GM21423 (cell line): ENCODE data around the gene GALNT2.

Experiments used
- ATAC-seq: cut with Tn5 transposase; IDR thresholded peaks from one replicate; pipeline ENCODE4 v1.9.1; 2021; ENCODE audit warnings: mild to moderate bottlenecking, moderate library complexity; ENCODE audit not compliant: unreplicated experiment

The GALNT2 gene

DNA sequence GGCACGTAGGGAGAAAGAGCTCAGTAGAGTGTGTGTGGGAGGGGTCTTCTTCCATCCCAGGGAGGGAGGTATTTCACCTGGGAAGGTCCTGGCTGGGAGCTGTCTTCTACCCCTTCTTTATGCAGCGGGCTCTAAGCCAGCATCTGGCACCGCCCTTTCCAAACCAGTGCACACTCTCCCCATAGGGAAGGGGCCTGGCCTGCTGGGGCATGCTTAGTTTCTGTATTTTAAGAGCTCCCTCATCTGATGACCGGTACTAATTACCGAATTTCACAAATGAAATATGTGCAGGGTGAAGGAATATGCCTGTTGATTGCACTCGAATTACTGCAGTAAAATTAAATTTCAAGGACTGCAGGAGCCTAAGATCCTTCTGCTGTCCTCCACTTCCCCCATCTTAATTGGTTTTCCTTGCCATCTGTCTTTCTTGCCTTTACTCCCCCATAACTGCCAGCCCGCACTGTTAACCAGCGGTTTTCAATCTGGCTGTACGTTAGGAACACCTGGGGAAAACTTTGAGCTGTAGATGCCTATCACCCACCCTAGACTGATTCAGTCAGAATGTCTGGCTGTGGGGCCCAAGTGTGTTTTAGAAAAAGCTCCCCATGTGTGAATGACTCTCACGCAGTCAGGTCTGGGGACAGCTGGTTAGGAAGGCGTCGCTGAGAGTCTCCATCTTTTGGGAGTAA lies 20.1 kb downstream of the GALNT2 start:
- ATAC-seq: no peak

DNA sequence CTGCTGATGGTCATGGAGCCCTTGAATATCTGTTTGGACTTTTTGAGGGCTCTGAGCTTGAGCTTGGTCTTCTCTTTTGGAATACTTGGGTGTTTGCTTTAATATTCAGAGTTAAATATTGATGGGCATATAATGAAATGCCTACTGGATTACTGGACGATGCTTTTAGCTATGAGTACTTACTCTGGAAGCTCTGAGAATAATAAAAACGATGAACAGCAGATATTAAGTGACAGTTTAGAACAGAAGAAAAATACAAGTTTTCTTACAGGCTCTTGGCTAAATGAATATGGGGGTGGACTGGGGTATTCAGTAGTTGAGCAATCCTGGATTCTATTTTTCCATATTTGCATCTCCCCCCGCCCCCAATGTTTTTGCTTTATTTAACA lies 20.7 kb downstream of the GALNT2 start:
- no peak for ATAC-seq

DNA sequence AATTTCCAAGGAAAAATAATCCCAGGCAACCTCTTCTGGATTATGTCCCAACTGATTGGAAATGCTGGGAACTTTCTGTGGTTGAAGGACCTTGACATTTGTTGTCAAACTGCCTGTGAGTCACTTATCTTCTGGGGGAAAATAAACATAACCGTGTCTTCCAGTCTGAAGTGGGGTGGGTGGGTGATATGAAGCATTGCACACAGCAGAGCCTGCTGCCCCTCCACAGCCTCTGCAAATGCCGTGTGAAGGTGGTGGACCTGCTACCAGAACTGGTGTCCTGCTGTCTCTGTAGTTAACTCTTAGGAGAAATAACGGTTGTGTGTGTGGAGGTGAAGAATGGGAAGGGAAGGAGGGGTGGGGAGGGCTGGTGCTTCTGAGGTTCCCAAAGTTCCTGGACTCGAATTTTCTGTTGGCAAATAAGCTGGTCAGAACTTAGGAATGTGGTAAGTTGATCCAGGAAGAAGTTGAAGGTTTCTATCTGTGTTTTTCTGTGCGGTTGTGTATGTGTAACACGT lies 23.2 kb downstream of the GALNT2 start:
- ATAC-seq: no peak

DNA sequence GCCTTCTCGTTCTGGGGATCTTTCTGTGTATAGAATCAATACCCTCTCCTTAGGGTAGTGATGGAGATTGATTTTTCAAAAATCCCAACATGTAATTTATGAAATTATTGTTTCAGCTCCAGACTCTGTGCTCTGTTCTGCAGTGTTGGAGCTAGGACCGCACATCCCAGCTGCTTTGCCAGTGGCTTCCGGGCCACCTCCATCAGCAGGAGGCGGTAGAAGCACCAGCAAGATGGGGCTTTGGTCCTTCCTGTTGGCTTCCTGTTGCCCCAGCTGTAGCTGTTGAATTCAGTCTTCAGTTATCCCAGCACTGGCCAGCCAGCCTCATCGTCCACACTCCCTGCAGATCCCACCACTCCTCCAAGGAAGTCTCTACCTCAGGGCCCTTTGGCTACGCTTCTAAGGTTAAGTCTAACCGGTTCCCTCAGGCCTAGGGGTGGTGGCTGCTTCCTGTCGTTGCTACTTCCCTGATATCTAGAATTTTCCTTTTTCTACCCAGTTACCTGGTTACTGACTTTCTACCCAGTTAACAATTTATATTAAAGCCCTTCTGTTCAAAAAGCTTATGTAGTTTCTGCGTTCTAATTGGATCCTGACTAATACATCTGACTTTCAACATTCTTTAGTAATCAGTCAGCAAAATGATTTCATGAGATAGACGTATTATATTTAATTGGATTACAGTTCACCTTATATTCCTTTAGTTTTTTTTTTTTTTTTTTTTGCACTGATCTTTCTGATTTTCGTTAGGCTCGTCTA lies 24.6 kb downstream of the GALNT2 start:
- ATAC-seq: no peak

DNA sequence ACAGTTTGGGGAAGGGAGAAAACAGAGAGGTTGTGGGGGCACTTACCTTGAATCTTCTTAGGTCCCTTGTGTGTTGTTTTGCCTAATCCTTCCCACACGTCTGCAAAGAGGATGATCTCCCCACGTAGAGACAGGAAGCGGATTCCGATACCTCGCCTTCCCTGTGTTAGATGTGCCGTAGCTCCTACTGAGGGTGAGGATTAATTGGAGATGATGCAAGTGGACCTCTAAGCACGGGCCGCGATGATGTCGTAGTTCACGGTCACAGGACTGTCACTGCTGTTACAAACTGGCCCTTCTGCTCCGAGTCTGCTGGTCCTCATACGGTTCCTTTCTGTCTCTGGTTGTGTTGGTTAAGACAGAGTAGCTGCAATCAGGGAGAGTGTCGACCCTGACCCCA lies 27.7 kb downstream of the GALNT2 start:
- ATAC-seq: no peak

DNA sequence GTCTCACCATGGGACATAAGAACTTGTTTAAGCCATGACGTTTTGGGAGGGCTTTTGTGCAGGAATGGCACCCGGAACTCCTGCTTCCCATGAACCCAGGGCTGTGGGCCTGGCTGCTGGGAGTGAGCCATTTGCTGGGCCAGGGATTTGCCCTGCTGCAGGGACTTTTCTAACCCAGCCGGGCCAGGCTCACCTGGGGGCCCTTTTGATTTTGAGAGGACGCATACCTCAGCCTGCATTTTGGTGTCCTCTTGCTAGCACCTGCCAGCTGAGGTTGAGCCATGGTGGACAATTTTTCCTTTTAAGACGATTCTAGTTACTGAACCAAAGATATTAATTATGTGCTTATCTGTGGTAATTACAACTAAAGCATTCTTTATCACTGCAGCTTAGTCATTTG lies 28.9 kb downstream of the GALNT2 start:
- ATAC-seq: no peak

DNA sequence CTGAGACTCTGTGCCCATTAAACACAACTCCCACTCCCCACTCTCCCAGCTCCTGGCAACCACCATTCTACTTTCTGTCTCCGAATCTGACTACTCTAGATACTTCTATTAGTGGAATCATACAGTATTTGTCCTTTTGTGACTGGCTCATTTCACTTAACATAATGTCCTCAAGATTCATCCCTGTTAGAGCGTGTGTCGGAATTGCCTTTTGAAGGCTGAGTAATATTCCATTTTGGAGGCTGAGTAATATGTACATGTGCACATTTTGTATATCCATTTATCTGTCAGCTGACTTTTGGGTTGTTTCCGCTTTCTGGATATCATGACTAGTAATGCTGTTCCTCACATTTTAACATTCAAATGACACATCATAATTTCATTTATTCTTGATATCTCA lies 30.3 kb downstream of the GALNT2 start:
- ATAC-seq: no peak

DNA sequence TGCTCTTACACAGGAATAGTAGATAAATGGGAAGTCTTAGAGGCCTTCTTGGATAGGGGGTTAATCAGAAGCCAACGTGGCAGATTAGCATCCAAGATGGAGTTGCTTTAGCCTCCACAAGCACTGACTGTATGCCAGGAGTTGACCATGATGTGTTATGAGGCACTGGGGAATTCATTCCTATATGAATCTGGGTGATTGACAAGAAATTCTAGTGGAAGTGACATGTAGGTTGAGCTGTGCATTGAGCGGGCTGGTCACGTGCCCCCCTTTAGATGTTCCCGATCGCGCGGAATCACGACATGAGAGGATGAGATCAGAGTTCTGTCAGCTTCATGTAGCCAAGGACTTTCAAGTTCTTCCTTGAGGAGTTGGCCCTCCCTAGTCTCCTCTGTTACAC lies 31.7 kb downstream of the GALNT2 start:
- no peak for ATAC-seq

DNA sequence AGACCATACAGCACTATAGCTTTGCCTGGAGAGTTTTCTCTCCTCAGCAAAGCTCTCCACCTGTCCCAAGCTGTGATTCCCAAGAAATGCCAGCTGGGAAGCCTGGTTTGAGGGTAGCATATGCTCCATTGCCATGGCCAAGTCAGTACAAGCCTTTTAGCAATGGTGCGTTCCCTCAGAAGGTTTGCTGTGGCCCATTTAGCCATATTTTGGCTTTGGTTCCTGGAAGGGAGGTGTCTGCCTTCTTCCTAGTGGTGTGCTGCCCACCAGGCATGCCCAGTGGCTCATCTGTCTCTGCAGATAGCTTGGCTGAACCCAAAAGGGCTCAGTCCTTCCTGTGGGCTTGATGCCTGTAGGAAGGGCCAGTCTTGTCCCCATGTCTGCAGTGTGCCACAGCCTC lies 32.4 kb downstream of the GALNT2 start:
- ATAC-seq: no peak

DNA sequence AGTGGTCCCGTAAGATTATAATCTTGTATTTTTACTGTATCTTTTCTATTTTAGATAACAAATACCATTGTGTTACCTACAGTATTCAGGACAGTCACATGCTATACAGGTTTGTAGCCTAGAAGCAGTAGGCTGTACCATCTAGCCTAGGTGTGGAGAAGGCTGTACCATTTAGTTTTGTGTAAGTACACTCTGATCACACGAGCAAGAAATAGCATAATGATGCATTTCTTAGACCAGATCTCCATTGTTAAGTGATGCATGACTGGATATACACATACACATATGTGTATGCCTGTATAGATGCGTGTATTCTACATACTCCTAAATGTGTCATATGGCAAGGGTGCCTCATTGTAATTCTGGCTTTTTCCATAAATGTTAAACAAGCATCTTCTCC lies 33.9 kb downstream of the GALNT2 start:
- no peak for ATAC-seq

DNA sequence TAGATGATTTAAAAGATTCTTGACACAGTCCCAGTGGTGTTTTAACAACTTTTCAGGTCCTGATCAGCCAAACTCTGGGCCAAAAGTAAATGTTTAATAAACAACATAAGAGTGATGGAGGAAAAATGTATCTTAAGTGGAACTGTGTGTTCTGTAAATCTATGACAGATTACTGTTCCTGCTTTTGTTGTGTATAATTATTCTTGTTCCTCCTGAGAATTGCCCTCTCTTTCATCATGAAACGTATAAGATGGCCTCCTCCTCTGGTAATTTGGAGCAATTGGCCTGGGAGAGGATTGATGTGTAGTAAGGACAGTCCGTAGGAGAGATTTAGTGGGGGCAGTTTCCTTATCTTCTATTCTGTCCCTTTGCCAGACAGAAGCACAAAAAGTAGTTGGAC lies 34.5 kb downstream of the GALNT2 start:
- ATAC-seq: no peak

DNA sequence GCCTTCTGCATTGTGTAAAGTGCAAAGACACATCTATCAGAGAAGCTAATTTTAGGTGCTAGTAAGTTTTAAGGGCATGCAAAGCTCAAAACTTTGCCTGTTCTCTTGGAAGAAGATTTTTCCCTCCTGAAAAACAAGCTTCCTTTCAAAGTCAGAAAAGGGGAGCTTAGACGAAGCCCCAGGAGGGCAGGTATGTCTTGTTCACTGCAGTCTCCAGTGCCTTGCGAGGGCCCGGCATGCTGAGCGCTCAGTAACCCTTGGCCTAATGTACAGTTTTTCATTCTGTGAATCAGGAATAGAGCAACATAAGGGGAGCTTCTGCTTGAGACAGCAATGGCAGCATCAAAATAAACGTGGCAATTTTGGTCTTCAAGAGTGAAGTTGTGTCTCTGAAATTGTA lies 35.0 kb downstream of the GALNT2 start:
- ATAC-seq: no peak

DNA sequence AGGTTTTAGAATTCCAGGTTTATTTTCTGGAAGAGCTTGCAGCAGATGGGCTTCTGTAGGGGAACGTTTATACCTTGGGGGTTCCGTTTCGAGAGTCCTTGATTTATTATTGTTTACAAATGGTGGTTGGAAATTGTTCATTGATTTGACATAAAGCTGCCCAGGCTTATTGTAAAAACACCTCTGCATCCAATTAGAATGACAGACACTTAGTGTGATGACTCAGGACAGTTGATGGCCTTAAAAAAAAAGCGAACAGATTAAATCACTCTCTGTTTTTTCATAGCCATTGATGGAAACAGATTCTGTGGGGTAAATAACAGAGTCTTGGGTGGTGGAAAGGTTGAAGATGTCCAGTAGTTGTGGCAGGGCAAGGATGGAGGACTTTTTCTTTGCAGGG lies 35.4 kb downstream of the GALNT2 start:
- no peak for ATAC-seq

DNA sequence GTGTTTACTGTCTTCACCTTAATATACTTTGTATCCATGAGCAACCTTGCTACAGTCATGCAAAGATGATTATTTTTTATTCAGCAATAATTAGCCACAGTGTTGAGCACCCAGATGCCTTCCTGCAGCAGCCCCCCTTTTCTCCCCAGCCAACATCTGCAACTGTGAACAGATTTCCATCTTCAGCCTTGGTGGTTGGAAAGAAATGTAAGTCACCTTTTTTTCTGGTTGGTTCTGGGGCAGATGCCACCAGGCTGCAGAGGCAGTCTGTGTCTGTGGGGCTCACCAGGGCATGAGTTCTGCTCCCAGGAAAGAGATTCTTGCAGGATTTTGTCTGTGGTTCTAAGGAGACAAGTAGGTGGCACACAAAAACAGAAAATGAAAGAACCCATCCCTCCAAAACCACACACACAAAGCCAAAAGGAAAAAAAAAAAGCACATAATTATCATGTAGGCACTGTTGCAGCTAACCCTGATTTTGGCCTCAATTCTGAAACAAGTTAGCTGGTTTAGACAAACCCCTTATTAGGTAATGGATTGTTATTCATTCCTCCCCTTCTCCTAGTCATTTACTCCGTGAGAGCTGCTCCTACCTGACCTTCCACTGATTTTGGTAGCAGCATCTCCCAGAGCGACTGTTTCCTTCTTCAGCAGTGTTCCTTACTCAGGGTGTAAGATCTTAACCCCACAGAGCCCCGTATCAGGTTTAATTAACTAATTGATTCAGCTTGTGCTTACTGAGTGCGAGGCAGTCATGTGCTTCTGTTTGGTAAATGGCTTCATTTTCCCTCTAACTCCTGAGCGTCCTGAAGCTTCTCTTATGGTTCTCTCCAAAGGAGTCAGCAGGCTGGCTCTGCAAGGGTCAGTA lies 36.5 kb downstream of the GALNT2 start:
- no peak for ATAC-seq

DNA sequence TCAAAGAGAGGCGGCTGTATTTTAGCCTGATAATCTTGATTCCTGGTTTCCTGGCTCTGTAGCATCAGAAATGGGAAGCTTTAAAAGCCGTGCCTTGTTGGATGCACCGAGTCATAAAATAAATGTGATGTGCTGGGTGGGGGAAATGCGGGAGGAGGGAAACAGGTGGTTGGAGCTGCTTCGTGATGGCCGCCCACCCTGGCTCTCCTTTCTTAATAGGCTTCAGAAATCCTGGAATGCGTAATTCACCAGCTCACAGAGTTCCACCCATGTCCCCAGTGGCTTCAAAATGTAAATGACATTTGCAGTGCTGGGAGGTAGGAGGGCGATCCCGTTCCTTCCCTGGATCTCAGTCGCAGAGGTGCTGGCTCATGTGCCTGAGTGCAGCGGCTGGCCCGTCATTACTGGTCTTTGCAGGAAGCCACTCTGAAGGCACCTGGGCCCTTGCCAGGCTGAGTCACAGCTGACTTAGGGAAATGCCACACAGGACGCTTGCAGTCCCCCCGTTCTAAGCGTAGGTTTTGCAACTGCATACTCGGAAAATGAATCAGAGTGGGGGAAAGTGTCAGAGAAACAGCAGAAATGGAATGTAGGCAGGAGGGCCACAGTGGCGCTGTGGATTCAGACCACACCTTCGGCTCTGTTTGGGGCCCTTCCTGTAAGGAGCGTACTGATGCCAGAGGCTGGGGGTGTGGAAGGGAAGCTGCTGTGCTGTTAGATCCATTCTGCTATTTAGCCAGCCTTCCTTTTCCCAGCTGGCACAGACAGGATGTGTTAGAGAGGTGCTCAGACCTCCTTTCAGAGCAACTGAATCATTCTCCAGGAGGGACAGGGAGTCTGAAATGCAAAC lies 37.6 kb downstream of the GALNT2 start:
- peak; percentile 50 for ATAC-seq

DNA sequence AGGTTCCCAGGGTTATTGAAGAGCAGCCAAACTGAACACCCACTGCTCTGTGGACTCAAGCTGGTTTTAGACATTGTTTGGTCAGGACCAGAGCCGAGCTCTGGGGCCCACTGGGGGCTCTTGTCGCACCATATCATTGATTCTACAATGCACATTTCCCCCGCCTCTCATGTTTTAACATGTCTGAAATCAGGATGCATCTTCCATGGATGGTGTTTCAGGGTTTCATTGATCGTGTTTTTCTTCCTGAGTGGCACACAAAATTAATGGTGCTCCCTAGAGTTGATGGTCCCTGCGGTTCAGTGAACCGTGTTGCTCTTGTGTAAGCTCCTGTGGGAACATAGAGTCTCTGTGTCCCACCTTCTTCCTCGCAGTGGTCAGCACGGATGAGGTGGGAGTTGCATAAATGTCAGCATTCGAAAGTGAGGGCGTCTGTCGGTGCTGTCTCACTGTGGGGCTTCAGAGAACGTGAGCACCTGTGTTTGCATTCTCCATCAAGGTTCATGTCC lies 38.3 kb downstream of the GALNT2 start:
- no peak for ATAC-seq

DNA sequence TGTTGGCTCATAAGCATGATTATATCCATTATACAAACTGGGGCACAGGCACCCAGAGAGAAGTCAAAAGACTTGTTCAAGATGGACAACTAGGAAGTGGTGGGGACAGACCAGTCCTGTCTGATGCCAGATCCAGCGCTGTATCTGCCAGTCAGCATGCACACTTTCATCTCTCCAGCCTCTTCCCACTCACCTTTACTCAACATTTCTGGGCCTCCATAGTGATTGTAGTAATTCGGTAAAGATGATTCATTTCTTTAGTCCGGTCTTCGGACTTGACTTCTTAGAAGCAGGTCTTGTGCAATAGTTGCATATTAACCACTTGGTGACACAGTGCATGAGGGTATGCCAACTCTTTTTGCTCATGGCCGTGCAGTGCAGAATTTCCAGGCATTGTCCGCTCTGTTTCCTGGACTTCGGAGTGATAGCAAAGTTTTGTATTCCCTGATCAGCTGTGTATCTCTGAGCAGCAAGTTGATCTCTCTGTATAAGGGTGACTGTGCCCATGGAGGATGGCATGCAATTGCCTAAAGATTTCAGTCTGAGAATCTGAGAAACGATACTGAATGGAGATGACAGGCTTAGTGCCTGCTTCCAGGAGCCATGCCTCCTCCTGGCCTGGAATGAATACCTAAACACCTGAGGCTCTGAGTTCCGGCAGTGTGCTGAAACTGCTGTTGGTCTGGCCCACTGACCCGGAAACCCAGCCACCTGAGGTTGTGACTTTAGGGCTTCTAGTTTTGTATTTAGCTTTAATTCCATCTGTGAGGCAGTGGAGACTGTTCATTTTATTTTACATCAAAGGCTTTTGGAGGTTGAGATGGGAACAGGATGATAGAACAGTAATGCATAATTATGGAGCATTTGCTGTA lies 39.0 kb downstream of the GALNT2 start:
- no peak for ATAC-seq

DNA sequence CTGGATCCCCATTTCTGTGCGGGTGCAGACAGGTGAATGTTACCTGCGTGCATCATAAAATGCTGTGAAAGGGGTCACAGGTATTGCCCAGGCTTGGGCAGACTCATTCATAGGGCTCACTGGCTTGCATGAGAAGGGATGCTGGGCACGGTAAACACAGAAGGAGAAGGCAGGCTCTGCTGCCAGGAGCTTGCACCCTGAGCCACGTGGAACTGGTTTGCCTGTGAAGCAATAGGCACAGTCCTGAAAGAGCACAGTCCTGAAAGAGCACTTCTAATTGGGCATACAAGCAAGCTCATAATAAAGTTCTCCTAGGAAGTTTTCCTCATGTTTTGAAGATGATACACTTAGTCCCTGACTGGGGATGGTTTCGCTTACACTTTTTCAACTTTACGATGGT lies 40.9 kb downstream of the GALNT2 start:
- ATAC-seq: no peak

DNA sequence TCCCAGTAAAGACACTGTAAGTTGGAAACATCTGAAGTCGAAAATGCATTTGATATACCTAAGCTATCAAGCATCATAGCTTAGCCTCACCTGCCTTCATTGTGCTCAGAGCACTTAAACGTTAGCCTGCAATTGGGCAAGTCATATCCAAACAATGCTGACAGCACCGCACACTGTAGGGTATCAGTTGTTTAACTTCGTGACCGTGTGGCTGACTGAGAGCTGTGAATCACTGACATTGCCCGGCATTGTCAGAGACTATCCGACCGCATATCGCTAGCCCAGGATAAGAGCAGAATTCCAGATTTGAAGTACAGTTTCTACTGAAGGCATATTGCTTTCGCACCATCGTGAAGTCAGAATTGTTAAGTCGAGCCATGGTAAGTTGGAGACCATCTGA lies 41.5 kb downstream of the GALNT2 start:
- ATAC-seq: no peak
